Mesendoderm (in vitro differentiated cells): ENCODE data around the gene ILKAP.

Experiments
- DNase-seq: peaks from one replicate; pipeline ENCODE4 v3.0.0; 2013
- H2AK5ac ChIP-seq: 2 replicates; pipeline ENCODE4 v1.6.1; 2013; ENCODE audit warnings: low read length, inconsistent platforms
- H2BK120ac ChIP-seq: 2 replicates; pipeline ENCODE4 v1.6.1; 2013; ENCODE audit warnings: low read depth, mild to moderate bottlenecking, low read length, moderate library complexity, mixed read lengths
- H2BK15ac ChIP-seq: replicated peaks from 2 replicates; pipeline ENCODE4 v1.6.1; 2013; ENCODE audit warnings: low read depth, mild to moderate bottlenecking, moderate library complexity
- H2BK5ac ChIP-seq: 2 replicates; pipeline ENCODE4 v1.6.1; 2013; ENCODE audit warnings: low read length, inconsistent platforms
- H3K18ac ChIP-seq: 2 replicates; pipeline ENCODE4 v1.6.1; 2013; ENCODE audit warnings: mild to moderate bottlenecking, low read length, mixed read lengths
- H3K23ac ChIP-seq: one replicate; pipeline ENCODE4 v1.6.1; 2013; ENCODE audit warnings: low read length
- H3K27ac ChIP-seq: 2 replicates; pipeline ENCODE4 v1.5.1; 2013; ENCODE audit warnings: low read depth, mild to moderate bottlenecking, inconsistent platforms, low read length, moderate library complexity
- H3K27me3 ChIP-seq: 2 replicates; pipeline ENCODE4 v1.6.1; 2013; ENCODE audit warnings: low read length, control low read depth, mild to moderate bottlenecking, inconsistent platforms; ENCODE audit not compliant: insufficient read depth, poor library complexity
- H3K36me3 ChIP-seq: 2 replicates; pipeline ENCODE4 v1.6.1; 2013; ENCODE audit warnings: low read length, inconsistent platforms; ENCODE audit not compliant: control insufficient read depth, insufficient read depth
- H3K4ac ChIP-seq: one replicate; pipeline ENCODE4 v1.6.1; 2013; ENCODE audit warnings: low read depth, mild to moderate bottlenecking, low read length, moderate library complexity
- H3K4me1 ChIP-seq: 2 replicates; pipeline ENCODE4 v1.6.1; 2013; ENCODE audit warnings: low read depth, low read length, inconsistent platforms; ENCODE audit not compliant: control insufficient read depth
- H3K4me2 ChIP-seq: 2 replicates; pipeline ENCODE4 v1.6.1; 2013; ENCODE audit warnings: low read length
- H3K4me3 ChIP-seq: 2 replicates; pipeline ENCODE4 v1.5.1; 2013; ENCODE audit warnings: mild to moderate bottlenecking, low read length
- H3K56ac ChIP-seq: one replicate; pipeline ENCODE4 v1.6.1; 2013; ENCODE audit warnings: low read length
- H3K79me1 ChIP-seq: 2 replicates; pipeline ENCODE4 v1.6.1; 2013; ENCODE audit warnings: low read length, inconsistent platforms
- H3K79me2 ChIP-seq: 2 replicates; pipeline ENCODE4 v1.6.1; 2013; ENCODE audit warnings: mild to moderate bottlenecking, low read length; ENCODE audit not compliant: control insufficient read depth, insufficient read depth
- H3K9ac ChIP-seq: 2 replicates; pipeline ENCODE4 v1.6.1; 2013; ENCODE audit warnings: low read length, inconsistent platforms
- H4K5ac ChIP-seq: one replicate; pipeline ENCODE4 v1.6.1; 2013; ENCODE audit warnings: low read length
- H4K8ac ChIP-seq: one replicate; pipeline ENCODE4 v1.6.1; 2013; ENCODE audit warnings: low read depth, mild to moderate bottlenecking, control low read depth, low read length, moderate library complexity
- WGBS: extraction: QIAGEN DNeasy Blood & Tissue Kit; methylation state at CpG from one replicate; pipeline ENCODE4 v1.1.7; 2013; ENCODE audit warnings: low lambda C conversion rate, missing lambda C conversion rate; ENCODE audit not compliant: insufficient coverage; ENCODE audit errors: extremely low coverage; 5-methylcytosine and 5-hydroxymethylcytosine counted together

Gene ILKAP

GRCh38 chr2:238167344-238167715 lies 36.2 kb downstream of the ILKAP start:
- peaks cover 4% of the 10 kb centered on the region for H3K36me3 ChIP-seq

GRCh38 chr2:238166391-238167343 lies 36.8 kb downstream of the ILKAP start:
- DNase-seq: no peak
- no CpG with 5 or more reads among the region's 24 CpGs for WGBS
- Histone ChIP-seq H3K27ac (no peak overlapping the region), H3K18ac (no peak overlapping the region), H4K8ac (no peak overlapping the region), H4K5ac (no peak overlapping the region), H2BK15ac (no peak overlapping the region), H2AK5ac (no peak overlapping the region), H3K23ac (no peak overlapping the region), H3K79me2 (no peaks in the 10 kb centered on the region), H3K4ac (no peak overlapping the region), H3K4me3 (no peak overlapping the region), H3K36me3 (peaks cover 4% of the 10 kb centered on the region), H2BK5ac (no peak overlapping the region), H3K4me2 (no peak overlapping the region), H3K27me3 (peaks cover 8% of the 10 kb centered on the region), H3K56ac (no peak overlapping the region), H3K9ac (no peak overlapping the region), H3K4me1 (no peaks in the 10 kb centered on the region), H2BK120ac (no peak overlapping the region), H3K79me1 (no peaks in the 10 kb centered on the region)

More at GRCh38 chr2:238167344-238167715, 36.2 kb downstream of the ILKAP start:
- WGBS: no CpG with 5 or more reads among the region's 7 CpGs
- H3K4me2 ChIP-seq: no peak overlapping the region
- H2BK120ac ChIP-seq: no peak overlapping the region
- H3K23ac ChIP-seq: no peak overlapping the region
- H2AK5ac ChIP-seq: no peak overlapping the region
- no peaks in the 10 kb centered on the region for H3K4me1 ChIP-seq
- DNase-seq: no peak
- no peak overlapping the region for H3K4ac ChIP-seq
- H3K27me3 ChIP-seq: peaks cover 8% of the 10 kb centered on the region
- no peak overlapping the region for H3K27ac ChIP-seq
- H3K56ac ChIP-seq: no peak overlapping the region
- no peak overlapping the region for H4K5ac ChIP-seq
- H2BK15ac ChIP-seq: no peak overlapping the region
- H3K18ac ChIP-seq: no peak overlapping the region
- no peak overlapping the region for H2BK5ac ChIP-seq
- no peaks in the 10 kb centered on the region for H3K79me2 ChIP-seq
- no peak overlapping the region for H4K8ac ChIP-seq
- no peak overlapping the region for H3K4me3 ChIP-seq
- H3K79me1 ChIP-seq: no peaks in the 10 kb centered on the region
- H3K9ac ChIP-seq: no peak overlapping the region

- peaks cover 4% of the 10 kb centered on the region for H3K36me3 ChIP-seq
- no peak overlapping the region for H3K4ac ChIP-seq
- no peak overlapping the region for H3K56ac ChIP-seq
- H3K4me1 ChIP-seq: no peaks in the 10 kb centered on the region
- H3K9ac ChIP-seq: no peak overlapping the region
- WGBS: no CpG with 5 or more reads among the region's 12 CpGs
- H3K79me1 ChIP-seq: no peaks in the 10 kb centered on the region
- DNase-seq: no peak
- H4K8ac ChIP-seq: no peak overlapping the region
- H2AK5ac ChIP-seq: no peak overlapping the region
- no peak overlapping the region for H3K27ac ChIP-seq
- H3K23ac ChIP-seq: no peak overlapping the region
- H3K4me2 ChIP-seq: no peak overlapping the region
- no peaks in the 10 kb centered on the region for H3K79me2 ChIP-seq
- no peak overlapping the region for H2BK15ac ChIP-seq
- H2BK5ac ChIP-seq: no peak overlapping the region
- peaks cover 8% of the 10 kb centered on the region for H3K27me3 ChIP-seq
- no peak overlapping the region for H2BK120ac ChIP-seq
- H3K4me3 ChIP-seq: no peak overlapping the region
- no peak overlapping the region for H4K5ac ChIP-seq
- no peak overlapping the region for H3K18ac ChIP-seq
Measured at GRCh38 chr2:238165288-238165921, 38.1 kb downstream of the ILKAP start.

GRCh38 chr2:238164906-238165287 lies 38.6 kb downstream of the ILKAP start:
- no peak overlapping the region for H3K56ac ChIP-seq
- no peak overlapping the region for H4K8ac ChIP-seq
- no CpG with 5 or more reads among the region's 8 CpGs for WGBS
- H3K23ac ChIP-seq: no peak overlapping the region
- H3K9ac ChIP-seq: no peak overlapping the region
- peaks cover 8% of the 10 kb centered on the region for H3K27me3 ChIP-seq
- no peak overlapping the region for H2BK5ac ChIP-seq
- H3K79me2 ChIP-seq: no peaks in the 10 kb centered on the region
- no peaks in the 10 kb centered on the region for H3K4me1 ChIP-seq
- H3K4me2 ChIP-seq: no peak overlapping the region
- no peak overlapping the region for H2AK5ac ChIP-seq
- H4K5ac ChIP-seq: no peak overlapping the region
- H3K36me3 ChIP-seq: peaks cover 3% of the 10 kb centered on the region
- H3K79me1 ChIP-seq: no peaks in the 10 kb centered on the region
- no peak overlapping the region for H3K4ac ChIP-seq
- H3K4me3 ChIP-seq: no peak overlapping the region
- no peak overlapping the region for H3K27ac ChIP-seq
- H2BK120ac ChIP-seq: no peak overlapping the region
- no peak overlapping the region for H2BK15ac ChIP-seq
- H3K18ac ChIP-seq: no peak overlapping the region
- no peak for DNase-seq

GRCh38 chr2:238163481-238164198 lies 39.9 kb downstream of the ILKAP start:
- H3K79me1 ChIP-seq: no peaks in the 10 kb centered on the region
- H4K5ac ChIP-seq: no peak overlapping the region
- H3K9ac ChIP-seq: peak overlapping the region; percentile 54
- no peak for DNase-seq
- no peak overlapping the region for H3K27ac ChIP-seq
- H2BK120ac ChIP-seq: no peak overlapping the region
- H3K27me3 ChIP-seq: peaks cover 11% of the 10 kb centered on the region
- no peaks in the 10 kb centered on the region for H3K4me1 ChIP-seq
- no peaks in the 10 kb centered on the region for H3K79me2 ChIP-seq
- H4K8ac ChIP-seq: no peak overlapping the region
- no peak overlapping the region for H2BK15ac ChIP-seq
- no peak overlapping the region for H3K4ac ChIP-seq
- H3K4me2 ChIP-seq: peak overlapping the region; percentile 44
- H3K4me3 ChIP-seq: no peak overlapping the region
- peaks cover 1% of the 10 kb centered on the region for H3K36me3 ChIP-seq
- H3K56ac ChIP-seq: peak overlapping the region; percentile 60
- no peak overlapping the region for H3K18ac ChIP-seq
- H2BK5ac ChIP-seq: no peak overlapping the region
- no peak overlapping the region for H3K23ac ChIP-seq
- no peak overlapping the region for H2AK5ac ChIP-seq
- no CpG with 5 or more reads among the region's 95 CpGs for WGBS
